Stimulated activated naive B cell treated with anti-CD40 and anti-IgM and Interleukin-4, amounts not matched to agents 10 μg/mL and 1 μg/mL and 100 μg/mL, for 72 hours (primary cell): Measurements from ENCODE around the gene RPE.
A peak's percentile ranks its signal among the peaks of the same experiment; 100 is the strongest.

Experiments used
- ATAC-seq, 2 donors: fragments of 150-1000 bp; cut with Tn5 transposase; replicated peaks; 2 replicates each; pipeline ENCODE4 v1.10.0; 2021; ENCODE audit warnings: moderate library complexity in 1 of 2
- DNase-seq: peaks from one replicate; pipeline ENCODE4 v3.0.0; 2021
- H3K27ac Mint-ChIP-seq: one replicate; pipeline ENCODE4 v1.8.0; 2022; ENCODE audit warnings: mild to moderate bottlenecking, mixed read lengths
- H3K27me3 Mint-ChIP-seq, 2 donors: one replicate each; pipeline ENCODE4 v1.8.0; 2022; ENCODE audit warnings: mixed read lengths in 2 of 2
- H3K36me3 Mint-ChIP-seq, 2 donors: one replicate each; pipeline ENCODE4 v1.8.0; 2022; ENCODE audit warnings: mixed read lengths in 2 of 2, mild to moderate bottlenecking in 1 of 2
- H3K4me1 Mint-ChIP-seq, 2 donors: one replicate each; pipeline ENCODE4 v1.8.0; 2022; ENCODE audit warnings: mixed read lengths in 2 of 2, mild to moderate bottlenecking in 1 of 2
- H3K4me3 Mint-ChIP-seq, 2 donors: one replicate each; pipeline ENCODE4 v1.8.0; 2022; ENCODE audit warnings: mild to moderate bottlenecking in 2 of 2, mixed read lengths in 2 of 2, moderate library complexity in 1 of 2
- H3K9me3 Mint-ChIP-seq, 2 donors: one replicate each; pipeline ENCODE4 v1.8.0; 2022; ENCODE audit warnings: mixed read lengths in 2 of 2, mild to moderate bottlenecking in 1 of 2

The RPE gene

GRCh38 chr2:210027608-210028007 lies 25.2 kb downstream of the RPE start:
- Mint-ChIP-seq H3K4me3 (no peak overlapping the region), H3K27ac (no peak overlapping the region), H3K27me3 (no peaks in the 10 kb centered on the region), H3K4me1 (no peaks in the 10 kb centered on the region), H3K9me3 (no peaks in the 10 kb centered on the region), H3K36me3 (peaks cover 28 to 30% of the 10 kb centered on the region in 2 donors)
- DNase-seq (no peak), ATAC-seq (no peak)

- Mint-ChIP-seq H3K36me3 (peaks cover 27 to 35% of the 10 kb centered on the region in 2 donors), H3K4me1 (no peaks in the 10 kb centered on the region)
Observed at GRCh38 chr2:210028178-210028577, 25.7 kb downstream of the RPE start.

GRCh38 chr2:210034087-210034683 lies 31.7 kb downstream of the RPE start:
- Mint-ChIP-seq H3K4me1 (no peaks in the 10 kb centered on the region), H3K27ac (no peak overlapping the region), H3K27me3 (no peaks in the 10 kb centered on the region), H3K36me3 (peaks cover 20 to 38% of the 10 kb centered on the region in 2 donors), H3K9me3 (no peaks in the 10 kb centered on the region), H3K4me3 (no peak overlapping the region)
- no peak for DNase-seq
- no peak for ATAC-seq

More at GRCh38 chr2:210028178-210028577, 25.7 kb downstream of the RPE start:
- no peak overlapping the region for H3K4me3 Mint-ChIP-seq
- no peak overlapping the region for H3K27ac Mint-ChIP-seq
- DNase-seq, result no peak
- no peak for ATAC-seq
- H3K9me3 Mint-ChIP-seq, result no peaks in the 10 kb centered on the region
- no peaks in the 10 kb centered on the region for H3K27me3 Mint-ChIP-seq

GRCh38 chr2:210035679-210036078 lies 33.2 kb downstream of the RPE start:
- no peaks in the 10 kb centered on the region for H3K9me3 Mint-ChIP-seq
- H3K27ac Mint-ChIP-seq, result no peak overlapping the region
- ATAC-seq (no peak), DNase-seq (no peak)
- no peak overlapping the region for H3K4me3 Mint-ChIP-seq
- peaks cover 16 to 36% of the 10 kb centered on the region in 2 donors for H3K36me3 Mint-ChIP-seq
- no peaks in the 10 kb centered on the region for H3K4me1 Mint-ChIP-seq
- no peaks in the 10 kb centered on the region for H3K27me3 Mint-ChIP-seq

GRCh38 chr2:210038078-210038477 lies 35.6 kb downstream of the RPE start:
- H3K4me3 Mint-ChIP-seq, result no peak overlapping the region
- no peaks in the 10 kb centered on the region for H3K9me3 Mint-ChIP-seq
- no peak overlapping the region for H3K27ac Mint-ChIP-seq
- no peak for ATAC-seq
- peaks cover 12 to 31% of the 10 kb centered on the region in 2 donors for H3K36me3 Mint-ChIP-seq
- H3K4me1 Mint-ChIP-seq, result no peaks in the 10 kb centered on the region
- no peak for DNase-seq
- no peaks in the 10 kb centered on the region for H3K27me3 Mint-ChIP-seq

GRCh38 chr2:210046851-210047500 lies 44.5 kb downstream of the RPE start:
- ATAC-seq (peak; percentile 52 to 66), DNase-seq (no peak)
- Mint-ChIP-seq H3K4me3 (no peak overlapping the region), H3K9me3 (peaks cover 0 to 3% of the 10 kb centered on the region in 2 donors), H3K4me1 (no peaks in the 10 kb centered on the region), H3K27me3 (no peaks in the 10 kb centered on the region), H3K36me3 (peaks cover 16 to 38% of the 10 kb centered on the region in 2 donors), H3K27ac (no peak overlapping the region)

- Mint-ChIP-seq H3K4me1 (no peaks in the 10 kb centered on the region), H3K27me3 (no peaks in the 10 kb centered on the region), H3K36me3 (peaks cover 23 to 50% of the 10 kb centered on the region in 2 donors), H3K9me3 (peaks cover 4 to 5% of the 10 kb centered on the region in 2 donors), H3K4me3 (no peak overlapping the region), H3K27ac (peak overlapping the region; percentile 14)
- DNase-seq (no peak), ATAC-seq (no peak)
Observed at GRCh38 chr2:210049831-210050230, 47.4 kb downstream of the RPE start.

- Mint-ChIP-seq H3K9me3 (peaks cover 9 to 12% of the 10 kb centered on the region in 2 donors), H3K27me3 (no peaks in the 10 kb centered on the region)
Observed at GRCh38 chr2:210050885-210051284, 48.4 kb downstream of the RPE start.

GRCh38 chr2:210054696-210055095 lies 52.3 kb downstream of the RPE start:
- no peaks in the 10 kb centered on the region for H3K27me3 Mint-ChIP-seq
- H3K4me3 Mint-ChIP-seq, result no peak overlapping the region
- H3K9me3 Mint-ChIP-seq, result peaks cover 12 to 19% of the 10 kb centered on the region in 2 donors
- H3K27ac Mint-ChIP-seq, result no peak overlapping the region
- H3K4me1 Mint-ChIP-seq, result no peaks in the 10 kb centered on the region
- DNase-seq, result no peak
- H3K36me3 Mint-ChIP-seq, result peaks cover 33 to 44% of the 10 kb centered on the region in 2 donors
- ATAC-seq, result no peak

More at GRCh38 chr2:210050885-210051284, 48.4 kb downstream of the RPE start:
- peaks cover 26 to 53% of the 10 kb centered on the region in 2 donors for H3K36me3 Mint-ChIP-seq
- ATAC-seq, result no peak
- no peak for DNase-seq
- no peaks in the 10 kb centered on the region for H3K4me1 Mint-ChIP-seq
- no peak overlapping the region for H3K4me3 Mint-ChIP-seq
- no peak overlapping the region for H3K27ac Mint-ChIP-seq

- ATAC-seq (no peak), DNase-seq (no peak)
- Mint-ChIP-seq H3K4me1 (no peaks in the 10 kb centered on the region), H3K9me3 (peaks cover 12 to 19% of the 10 kb centered on the region in 2 donors), H3K27me3 (no peaks in the 10 kb centered on the region), H3K36me3 (peaks cover 29 to 40% of the 10 kb centered on the region in 2 donors), H3K4me3 (no peak overlapping the region), H3K27ac (no peak overlapping the region)
Observed at GRCh38 chr2:210055825-210056224, 53.4 kb downstream of the RPE start.

- no peaks in the 10 kb centered on the region for H3K4me1 Mint-ChIP-seq
- peaks cover 1% of the 10 kb centered on the region in 2 donors for H3K9me3 Mint-ChIP-seq
- no peak for DNase-seq
- no peak for ATAC-seq
- no peak overlapping the region for H3K4me3 Mint-ChIP-seq
- no peaks in the 10 kb centered on the region for H3K27me3 Mint-ChIP-seq
- H3K36me3 Mint-ChIP-seq, result peaks cover 20 to 24% of the 10 kb centered on the region in 2 donors
- H3K27ac Mint-ChIP-seq, result no peak overlapping the region
Observed at GRCh38 chr2:210063306-210063705, 60.9 kb downstream of the RPE start.
